Retinal pigment epithelial cell (primary cell): ENCODE data around the gene MRPL34.
A peak's percentile ranks its signal among the peaks of the same experiment; 100 is the strongest.

Experiments
- DNase-seq: peaks from one replicate; pipeline ENCODE4 v3.0.0-alpha.2; 2010; ENCODE audit warnings: low read depth
- H3K4me3 ChIP-seq: 2 replicates; pipeline ENCODE4 v1.5.1; 2011; ENCODE audit warnings: mild to moderate bottlenecking, low read length, control low read depth, moderate library complexity
- CTCF ChIP-seq: conservative IDR thresholded peaks from 2 replicates; pipeline ENCODE4 v1.5.1; 2011; ENCODE audit warnings: low read depth, low read length, control low read depth, inconsistent platforms

The MRPL34 gene

DNA sequence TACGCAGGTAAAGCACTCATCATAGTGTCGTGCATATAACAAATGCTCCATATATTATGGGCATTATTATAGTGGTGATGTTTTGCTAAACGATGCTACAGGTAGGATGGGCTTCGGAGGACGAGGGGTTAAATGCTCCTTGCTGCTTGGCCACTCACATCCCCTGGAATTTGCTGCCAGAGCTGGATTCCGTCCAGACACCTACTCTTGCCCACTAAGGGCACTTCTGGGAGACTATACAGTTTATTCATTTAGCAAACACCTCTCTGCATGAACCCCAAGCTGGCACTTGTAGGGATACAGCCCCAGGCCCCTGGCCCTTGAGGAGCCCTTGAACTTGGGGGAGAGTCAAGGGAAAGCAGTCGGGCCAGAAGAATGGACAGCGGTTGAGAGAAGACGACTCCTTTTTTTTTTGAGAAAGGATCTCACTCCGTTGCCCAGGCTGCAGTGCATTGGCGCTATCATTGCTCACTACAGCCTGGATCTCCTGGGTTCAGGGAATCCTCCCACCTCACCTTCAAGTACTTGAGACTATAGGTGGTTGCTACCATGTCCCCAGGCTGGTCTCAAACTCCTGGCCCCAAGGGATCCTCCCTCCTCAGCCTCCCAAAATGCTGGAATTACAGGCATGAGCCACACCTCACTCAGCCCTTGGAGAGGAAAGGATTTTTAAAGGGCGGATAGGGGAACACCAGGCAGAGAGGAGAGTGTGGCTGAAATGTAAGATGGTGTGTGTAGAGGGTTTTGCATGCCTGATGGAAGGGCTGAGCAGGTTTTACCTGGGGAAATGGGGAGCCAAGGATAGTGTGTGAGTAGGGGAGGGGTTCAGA is 1.1 kb upstream of the MRPL34 start:
- H3K4me3 ChIP-seq: no peak overlapping the region
- no peak for TF ChIP-seq CTCF
- no peak for DNase-seq

- H3K4me3 ChIP-seq: no peak overlapping the region
These were observed 506 bp upstream of the MRPL34 start for GRCh38 chr19:17305216-17305516.

DNA sequence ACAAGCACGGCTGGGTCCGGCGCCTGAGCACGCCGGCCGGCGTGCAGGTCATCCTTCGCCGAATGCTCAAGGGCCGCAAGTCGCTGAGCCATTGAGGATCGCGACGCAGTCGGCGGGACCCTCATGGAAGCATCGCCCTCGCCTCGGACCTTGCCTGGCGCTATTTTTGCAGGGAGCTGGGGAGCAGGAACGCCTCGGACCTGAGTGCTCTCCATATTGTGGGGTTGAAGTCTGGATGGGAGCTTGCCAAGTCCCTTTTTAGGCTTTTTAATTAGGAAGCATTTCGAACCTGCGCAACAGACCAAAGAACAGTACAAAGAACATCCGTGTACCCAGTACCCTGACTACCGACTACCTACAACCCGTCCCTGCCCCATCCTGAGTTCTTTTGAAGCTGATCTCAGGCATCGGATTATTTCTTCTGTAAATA is 628 bp downstream of the MRPL34 start:
- no peak for TF ChIP-seq CTCF
- no peak for DNase-seq
- peak overlapping the region; percentile 79 for H3K4me3 ChIP-seq

More at GRCh38 chr19:17305216-17305516, 506 bp upstream of the MRPL34 start:
- no peak for TF ChIP-seq CTCF
- DNase-seq: no peak

DNA sequence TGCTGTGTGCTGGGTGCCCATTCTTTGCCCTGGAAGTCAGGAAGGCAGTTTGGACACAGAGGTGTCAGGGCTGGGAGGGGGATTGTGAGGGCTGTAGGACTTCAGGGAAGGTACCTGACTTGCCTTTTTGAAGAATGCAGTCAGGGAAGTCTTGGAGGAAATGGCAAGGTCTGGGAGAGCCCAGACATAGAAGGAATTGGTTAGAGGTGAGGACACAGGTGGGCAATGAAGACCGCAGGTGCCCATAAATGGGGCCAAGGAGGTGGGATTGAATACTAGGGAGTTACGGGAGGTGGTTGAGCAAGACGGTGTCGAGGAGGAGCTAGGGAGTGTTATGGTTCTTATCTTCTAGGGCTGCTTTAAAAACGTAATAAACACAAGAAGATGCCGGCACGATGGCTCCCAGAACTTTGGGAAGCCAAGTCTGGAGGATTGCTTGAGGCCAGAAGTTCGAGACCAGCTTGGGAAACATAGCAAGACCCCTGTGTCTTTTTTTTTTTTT is 2.3 kb downstream of the MRPL34 start:
- no peak for TF ChIP-seq CTCF
- no peak for DNase-seq
- no peak overlapping the region for H3K4me3 ChIP-seq

- peak within 1 kb of the TSS; percentile 93 for H3K4me3 ChIP-seq
- peak; percentile 99 for DNase-seq
- no peak for TF ChIP-seq CTCF
These were observed 3.7 kb downstream of the MRPL34 start, which contains the start of gene DDA1 for GRCh38 chr19:17309198-17309964. TSS of gene DDA1 (plus strand) at chr19:17309563. CDS start at chr19:17309655, 92 bp downstream.

GRCh38 chr19:17309965-17310461 is 4.3 kb downstream of the MRPL34 start:
- H3K4me3 ChIP-seq: peak overlapping the region; percentile 93
- TF ChIP-seq CTCF: no peak
- no peak for DNase-seq
